GM23338 (cell line): ENCODE measurements around the gene OBSCN.

Experiments used
- CTCF ChIP-seq, 2 experiments: fragments of 200-600 bp in 1 of 2; sonication (generic) in 1 of 2; conservative IDR thresholded peaks; 2 replicates each; pipeline versions ENCODE4 v1.5.1 to v1.6.1; 2016 to 2017; ENCODE audit warnings: antibody characterized with exemption in 2 of 2, low read depth in 2 of 2, mild to moderate bottlenecking in 2 of 2, moderate library complexity in 1 of 2
- EZH2 ChIP-seq: fragments of 200-600 bp; sonication (generic); IDR thresholded peaks from one replicate; pipeline ENCODE4 v1.8.0; 2017; ENCODE audit warnings: antibody characterized with exemption, mild to moderate bottlenecking, low read depth; ENCODE audit not compliant: unreplicated experiment
- POLR2AphosphoS5 ChIP-seq: IDR thresholded peaks from 2 replicates; pipeline ENCODE4 v1.6.1; 2016; ENCODE audit warnings: antibody characterized with exemption, low read depth

- TF ChIP-seq CTCF (conservative IDR thresholded peaks at IDR 0.05; ENCODE audit: low read depth in 2 of 2), result no peak
- no peak for TF ChIP-seq EZH2
- TF ChIP-seq POLR2AphosphoS5, result no peak
These were observed 86.9 kb downstream of the OBSCN start for GRCh38 chr1:228294717-228295116.
